ENCODE results near the gene PPP2R1B.

PPP2R1B gene

GRCh38 chr11:111736621-111737443 is 29.4 kb downstream of the PPP2R1B start:
- no peak for DNase-seq (ENCODE audit: low read depth in 1 of 2, low spot score in 1 of 2)

GRCh38 chr11:111736181-111736590 is 30.0 kb downstream of the PPP2R1B start:
- DNase-seq (ENCODE audit: low read depth in 1 of 2, low spot score in 1 of 2) = no peak
- Histone ChIP-seq H3K27me3 (ENCODE audit: insufficient read depth, poor library complexity, severe bottlenecking) (no peaks in the 10 kb centered on the region), H3K4me3 (replicated peaks; ENCODE audit: insufficient read depth, low read length) (no peak overlapping the region), H3K27ac (replicated peaks) (no peak overlapping the region)
- TF ChIP-seq POLR2AphosphoS5 (IDR thresholded peaks at IDR 0.05; ENCODE audit: low read depth) (no peak), GABPA (IDR thresholded peaks at IDR 0.05; ENCODE audit: low read depth) (no peak), SPI1 (IDR thresholded peaks at IDR 0.05; ENCODE audit: borderline replicate concordance, low read depth) (no peak)

More at GRCh38 chr11:111736621-111737443, 29.4 kb downstream of the PPP2R1B start:
- Histone ChIP-seq H3K27ac (replicated peaks) (no peak overlapping the region), H3K27me3 (ENCODE audit: insufficient read depth, poor library complexity, severe bottlenecking) (no peaks in the 10 kb centered on the region), H3K4me3 (replicated peaks; ENCODE audit: insufficient read depth, low read length) (no peak overlapping the region)
- TF ChIP-seq SPI1 (IDR thresholded peaks at IDR 0.05; ENCODE audit: borderline replicate concordance, low read depth) (no peak), POLR2AphosphoS5 (IDR thresholded peaks at IDR 0.05; ENCODE audit: low read depth) (no peak), REST (IDR thresholded peaks at IDR 0.05; ENCODE audit: insufficient replicate concordance, low read depth) (no peak), CTCF (IDR thresholded peaks at IDR 0.05; ENCODE audit: insufficient read depth, low read length) (no peak), GABPA (IDR thresholded peaks at IDR 0.05; ENCODE audit: low read depth) (no peak)

DNA sequence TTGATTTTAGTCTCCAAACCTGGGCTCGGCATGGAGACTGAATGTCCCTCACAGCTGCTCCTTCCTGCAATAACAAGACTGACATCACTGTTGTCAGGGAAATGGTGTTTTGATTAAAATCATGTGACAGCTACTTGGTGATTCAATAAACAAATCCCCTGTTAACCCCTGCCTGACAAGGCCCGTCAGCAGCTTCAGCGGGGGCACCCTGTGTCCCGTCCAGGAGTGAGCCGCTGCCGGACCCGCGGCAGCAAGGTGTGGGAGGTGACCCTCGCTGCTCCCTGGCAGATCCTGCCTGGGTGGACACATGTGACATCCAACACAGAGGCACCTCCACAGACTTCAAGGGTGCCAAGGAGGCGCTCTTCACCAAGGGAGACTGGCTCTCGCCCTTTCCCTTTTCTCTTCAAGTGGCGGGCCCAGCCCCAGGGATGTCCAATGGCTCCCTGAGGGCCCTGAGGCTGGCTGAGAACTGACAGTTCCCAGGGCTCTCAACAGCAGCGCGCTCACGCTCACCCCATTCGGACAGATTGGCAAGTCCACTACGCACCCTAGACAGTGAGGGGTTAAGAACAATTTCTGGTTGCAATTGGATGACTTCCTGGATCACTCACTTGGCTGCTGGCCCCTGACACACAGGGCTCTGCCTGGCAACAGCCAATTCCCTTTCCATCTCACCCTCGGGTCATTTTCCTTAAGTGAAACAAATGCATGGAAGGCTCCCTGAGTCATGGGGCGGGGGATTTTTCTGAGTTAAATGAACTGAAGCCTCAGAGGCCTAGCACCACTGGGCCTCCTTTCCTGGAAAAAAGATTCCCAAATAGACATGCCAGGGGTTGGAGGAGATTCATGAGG is 30.7 kb downstream of the PPP2R1B start:
- TF ChIP-seq CTCF (IDR thresholded peaks at IDR 0.05; ENCODE audit: insufficient read depth, low read length) = no peak
- DNase-seq (ENCODE audit: low read depth in 1 of 2, low spot score in 1 of 2) = no peak
- no peaks in the 10 kb centered on the region for H3K27me3 ChIP-seq (ENCODE audit: insufficient read depth, poor library complexity, severe bottlenecking)
- no peak overlapping the region for H3K27ac ChIP-seq (replicated peaks)
- no peak overlapping the region for H3K4me3 ChIP-seq (replicated peaks; ENCODE audit: insufficient read depth, low read length)

- H3K27me3 ChIP-seq (ENCODE audit: insufficient read depth, poor library complexity, severe bottlenecking) = no peaks in the 10 kb centered on the region
- no peak for TF ChIP-seq GABPA (IDR thresholded peaks at IDR 0.05; ENCODE audit: low read depth)
- TF ChIP-seq CTCF (IDR thresholded peaks at IDR 0.05; ENCODE audit: insufficient read depth, low read length) = no peak
- TF ChIP-seq REST (IDR thresholded peaks at IDR 0.05; ENCODE audit: insufficient replicate concordance, low read depth) = no peak
- no peak for TF ChIP-seq SPI1 (IDR thresholded peaks at IDR 0.05; ENCODE audit: borderline replicate concordance, low read depth)
- TF ChIP-seq POLR2AphosphoS5 (IDR thresholded peaks at IDR 0.05; ENCODE audit: low read depth) = no peak
- H3K27ac ChIP-seq (replicated peaks) = no peak overlapping the region
- H3K4me3 ChIP-seq (replicated peaks; ENCODE audit: insufficient read depth, low read length) = no peak overlapping the region
- DNase-seq (ENCODE audit: low read depth in 1 of 2, low spot score in 1 of 2) = no peak
These were observed 31.3 kb downstream of the PPP2R1B start for GRCh38 chr11:111734954-111735261.

Measured in HL-60 (cell line).